Adrenal gland (tissue), 12 donors: ENCODE measurements around the gene TRIM10. TPM values are rescaled to one million over a fixed set of nuclear protein-coding genes. Genes with fewer than 3 reads are reported as not detected.

Experiments
- DNase-seq, 7 donors: peaks; one replicate each; pipeline ENCODE4 v3.0.0-alpha.2; 2019 to 2020
- H3K27ac ChIP-seq, 5 donors: fragments of 200-600 bp; sonication (generic) in 4 of 5; 1 replicate in 3 of 5; 2 replicates in 2 of 5; pipeline versions ENCODE4 v1.5.1 to v1.8.0; 2016 to 2020; ENCODE audit warnings: mild to moderate bottlenecking in 1 of 5
- H3K27me3 ChIP-seq: fragments of 200-600 bp; 2 replicates; pipeline ENCODE4 v1.8.0; 2021
- H3K36me3 ChIP-seq, 2 donors: fragments of 200-600 bp; replicated peaks in 1 of 2; 1 replicate in 1 of 2; 2 replicates in 1 of 2; pipeline versions ENCODE4 v1.5.1 to v1.8.0; 2018 to 2022
- H3K4me1 ChIP-seq, 2 donors: fragments of 200-600 bp; replicated peaks in 1 of 2; 1 replicate in 1 of 2; 2 replicates in 1 of 2; pipeline versions ENCODE4 v1.5.1 to v1.8.0; 2018 to 2021
- H3K4me3 ChIP-seq, 4 donors: fragments of 200-600 bp; sonication (generic) in 3 of 4; one replicate each; pipeline ENCODE4 v1.5.1; 2016 to 2018
- H3K9me3 ChIP-seq, 3 donors: fragments of 200-600 bp; sonication (generic) in 1 of 3; replicated peaks in 1 of 3; 1 replicate in 2 of 3; 2 replicates in 1 of 3; pipeline versions ENCODE4 v1.5.1 to v1.8.0; 2016 to 2021
- CTCF ChIP-seq, 6 experiments: fragments of 450-650 bp in 4 of 6; fragments of 200-600 bp in 2 of 6; sonication (generic) in 1 of 6; IDR thresholded peaks; 1 replicate in 5 of 6; 2 replicates in 1 of 6; pipeline versions ENCODE4 v1.5.1 to v1.8.0; 2016 to 2021; ENCODE audit warnings: antibody characterized with exemption in 6 of 6, mild to moderate bottlenecking in 2 of 6, moderate library complexity in 1 of 6
- POLR2A ChIP-seq, 2 donors: fragments of 450-650 bp; IDR thresholded peaks; one replicate each; pipeline ENCODE4 v1.6.1; 2017; ENCODE audit warnings: antibody characterized with exemption in 2 of 2, mild to moderate bottlenecking in 2 of 2, moderate library complexity in 1 of 2
- WGBS, 4 donors: extraction: QIAGEN DNeasy Blood & Tissue Kit in 2 of 4; methylation state at CpG; one replicate each; pipeline versions ENCODE4 v1.1.5 to v1.1.7; 2013 to 2017; 5-methylcytosine and 5-hydroxymethylcytosine counted together
- intact Hi-C, 2 donors: fragments of 100-400 bp; cut with DNase I; formaldehyde crosslinking; loops; one replicate each; pipeline versions ENCODE4 v1.14.1 to v1.15.0; 2022 to 2023
- polyA plus RNA-seq, 3 donors: library from polyadenylated mRNA; stranded (reverse); fragments of 200-250 nt in 2 of 3; fragments of 350-450 nt in 1 of 3; fragmentation: Illumina TruSeq in 1 of 3; extraction: RNeasy Lipid Tissue Mini Kit (QIAGEN cat#74804) in 1 of 3; gene quantifications; one replicate each; pipeline ENCODE4 v1.2.3, GENCODE V29; 2013 to 2014
- total RNA-seq, 9 donors: library from RNA; depleted of rRNA in 4 of 9; stranded (reverse); fragments of >200 nt in 4 of 9; fragments of 120-200 nt in 1 of 9; fragmentation: NEBNext Ultra II Directional in 1 of 9; extraction: Animal tissue kit (Norgen Biotek cat#: 25700) in 1 of 9; gene quantifications; one replicate each; pipeline versions ENCODE4 v1.1.0 to v1.2.4, GENCODE V29; 2013 to 2023
- donor health status: healthy with polysubstance abuse.
- donor health status: Bipolar disorder and iron deficiency.
- donor health status: DM: yes; HTN: yes; CAD: no.
- donor health status: DM: no; HTN: no; CAD: no.
- donor health status: DM: no; HTN: no; CAD: no.
- donor health status: DM: yes; HTN: yes; CAD: no.

TRIM10 gene
- total and polyA plus RNA-seq, 12 donors = 0.67 TPM; not detected in 11

DNA sequence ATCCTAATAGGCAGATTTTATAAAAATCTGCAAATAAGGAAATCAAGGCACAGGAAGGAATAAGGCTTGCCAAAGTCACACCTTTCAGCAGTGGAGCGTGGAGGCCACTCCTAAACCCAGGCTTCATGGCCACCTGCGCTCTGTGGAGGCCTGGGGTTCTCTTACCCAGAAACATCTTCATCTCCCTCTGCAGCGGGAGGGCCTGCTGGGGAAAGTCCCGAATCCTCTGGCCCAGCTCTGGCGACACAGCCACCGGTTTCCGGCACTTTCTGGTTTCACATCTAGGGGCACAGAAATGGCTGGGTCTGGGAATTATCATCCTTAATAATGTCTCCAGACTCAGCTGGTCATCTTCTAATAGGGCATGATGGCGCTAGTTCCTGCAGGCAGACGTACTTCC lies 4.2 kb downstream of the TRIM10 start:
- DNase-seq = no peak
- Histone ChIP-seq H3K27me3 (peaks cover 13% of the 10 kb centered on the region), H3K9me3 (no peaks in the 10 kb centered on the region), H3K27ac (peak overlapping the region in 1 of 5 donors; percentile 2), H3K4me3 (no peak overlapping the region), H3K4me1 (no peaks in the 10 kb centered on the region), H3K36me3 (no peaks in the 10 kb centered on the region)
- intact Hi-C loops = no loop called here
- WGBS, 4 donors = 79 to 89% (median 86%) methylated on average over 9 of the region's 9 CpGs
- TF ChIP-seq POLR2A (IDR thresholded peaks at IDR 0.05) (no peak), CTCF (IDR thresholded peaks at IDR 0.05) (no peak)

- intact Hi-C loops = no loop called here
- Histone ChIP-seq H3K27me3 (peaks cover 13% of the 10 kb centered on the region), H3K4me3 (no peak overlapping the region), H3K4me1 (no peaks in the 10 kb centered on the region), H3K9me3 (no peaks in the 10 kb centered on the region), H3K27ac (peak overlapping the region in 1 of 5 donors; percentile 2), H3K36me3 (no peaks in the 10 kb centered on the region)
- peak in 6 of 7 donors; percentile 23 to 66 (median 48) for DNase-seq
- no peak for TF ChIP-seq POLR2A (IDR thresholded peaks at IDR 0.05)
- TF ChIP-seq CTCF (IDR thresholded peaks at IDR 0.05) = no peak
- WGBS, 4 donors = 24 to 40% (median 33%) methylated on average over 4 of the region's 4 CpGs
Measured at GRCh38 chr6:30156262-30156599, 4.8 kb downstream of the TRIM10 start.

GRCh38 chr6:30155520-30156261 lies 5.3 kb downstream of the TRIM10 start:
- H3K4me3 ChIP-seq = no peak overlapping the region
- no peak for DNase-seq
- no peaks in the 10 kb centered on the region for H3K9me3 ChIP-seq
- H3K4me1 ChIP-seq = no peaks in the 10 kb centered on the region
- no peaks in the 10 kb centered on the region for H3K36me3 ChIP-seq
- WGBS, 4 donors = 87 to 92% (median 91%) methylated on average over 2 of the region's 2 CpGs
- H3K27ac ChIP-seq = no peak overlapping the region
- TF ChIP-seq POLR2A (IDR thresholded peaks at IDR 0.05) = no peak
- no peak for TF ChIP-seq CTCF (IDR thresholded peaks at IDR 0.05)
- peaks cover 13% of the 10 kb centered on the region for H3K27me3 ChIP-seq
- intact Hi-C loops = no loop called here

DNA sequence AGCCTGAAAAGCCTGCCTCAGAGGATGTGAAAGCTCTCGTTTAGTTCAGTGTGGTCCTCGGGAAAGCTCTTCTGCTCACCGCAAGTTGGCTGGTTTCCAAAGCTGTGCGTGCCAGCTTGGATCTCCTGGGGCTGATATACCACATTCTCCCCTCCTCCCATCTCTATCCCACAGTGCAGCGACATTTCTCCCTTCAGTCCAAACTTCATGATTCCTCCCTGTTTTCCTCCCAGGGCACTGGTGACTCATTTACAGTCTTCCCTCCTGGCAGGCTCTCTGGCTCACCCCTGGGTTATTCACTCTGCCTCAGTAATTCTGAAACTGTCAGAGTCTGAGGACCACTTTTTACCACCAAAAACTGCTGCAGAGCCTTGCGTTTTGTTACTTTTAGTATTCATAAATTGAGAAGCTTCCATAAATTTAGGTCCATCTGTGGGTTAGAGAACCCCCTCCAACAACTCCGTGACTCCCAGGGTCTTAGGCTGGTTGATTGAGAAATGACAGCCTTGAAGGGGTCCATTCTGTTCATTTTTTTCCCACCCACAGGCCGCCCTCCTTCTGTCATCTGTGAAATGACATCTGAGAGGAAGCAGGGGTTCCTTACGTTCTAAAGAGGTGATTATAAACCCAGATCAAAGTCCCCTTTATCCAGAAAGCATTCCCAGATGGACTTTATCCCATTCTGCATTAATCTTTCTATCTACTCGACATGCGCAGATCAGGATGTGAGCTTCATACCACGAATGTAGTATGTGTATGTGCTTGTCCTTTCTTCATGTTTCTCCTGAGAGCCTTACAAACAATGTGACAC lies 6.1 kb downstream of the TRIM10 start:
- 42 to 67% (median 56%) methylated on average over 11 to 12 of the region's 12 CpGs for WGBS, 4 donors
- peak in 3 of 7 donors; percentile 27 to 30 (median 29) for DNase-seq

More for the DNA sequence above, 6.1 kb downstream of the TRIM10 start:
- TF ChIP-seq POLR2A (IDR thresholded peaks at IDR 0.05) (no peak), CTCF (IDR thresholded peaks at IDR 0.05) (no peak)
- no peaks in the 10 kb centered on the region for H3K36me3 ChIP-seq
- intact Hi-C loops = no loop called here
- no peaks in the 10 kb centered on the region for H3K4me1 ChIP-seq
- H3K9me3 ChIP-seq = no peaks in the 10 kb centered on the region
- no peak overlapping the region for H3K27ac ChIP-seq
- H3K27me3 ChIP-seq = peaks cover 10% of the 10 kb centered on the region
- no peak overlapping the region for H3K4me3 ChIP-seq
